HPDE6-E6E7 (cell line): ENCODE results near the gene RBBP5.

Experiments used
- DNase-seq: peaks from one replicate; pipeline ENCODE4 v3.0.0; 2011; ENCODE audit warnings: missing footprints; ENCODE audit errors: extremely low spot score

The RBBP5 gene

DNA sequence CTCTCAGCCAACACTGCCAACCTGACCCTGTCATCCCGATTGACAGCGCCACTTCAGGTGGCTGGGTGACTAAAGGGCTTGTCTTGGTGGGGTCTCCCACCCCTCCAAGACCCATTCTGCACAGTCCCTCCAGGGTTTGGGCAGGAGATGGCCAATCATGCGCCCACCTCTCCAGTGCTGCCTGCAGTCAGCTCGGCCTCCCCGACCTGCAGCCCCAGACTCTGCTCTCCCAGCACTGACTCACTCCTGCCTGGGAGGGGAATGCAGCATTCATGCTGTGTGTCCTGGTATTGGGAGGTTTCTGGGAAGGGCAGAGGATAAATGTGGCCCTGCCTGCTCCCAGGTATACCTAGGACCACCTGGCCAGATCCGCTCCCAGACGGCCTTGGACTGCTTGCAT lies 47.3 kb downstream of the RBBP5 start:
- no peak for DNase-seq

DNA sequence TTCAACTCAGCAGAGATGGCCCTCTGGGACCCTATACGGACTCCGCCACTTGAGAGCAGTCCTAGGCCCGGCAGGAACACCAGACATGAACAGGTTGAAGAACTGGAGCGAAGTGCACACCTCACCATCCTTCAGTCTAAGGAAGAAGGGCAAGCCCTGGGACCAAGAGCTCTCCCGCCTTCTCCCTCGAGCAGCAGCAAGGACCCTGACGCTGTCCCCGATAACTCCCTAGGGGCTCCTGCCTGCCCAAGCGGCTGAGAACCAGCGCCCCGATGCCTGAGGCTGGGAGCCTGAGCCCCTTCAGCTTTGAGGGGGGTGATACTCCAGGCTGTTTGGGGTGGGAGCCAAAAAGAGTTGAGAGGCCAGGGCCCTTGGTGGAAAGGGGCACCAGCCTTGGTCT lies 47.7 kb downstream of the RBBP5 start:
- no peak for DNase-seq

DNA sequence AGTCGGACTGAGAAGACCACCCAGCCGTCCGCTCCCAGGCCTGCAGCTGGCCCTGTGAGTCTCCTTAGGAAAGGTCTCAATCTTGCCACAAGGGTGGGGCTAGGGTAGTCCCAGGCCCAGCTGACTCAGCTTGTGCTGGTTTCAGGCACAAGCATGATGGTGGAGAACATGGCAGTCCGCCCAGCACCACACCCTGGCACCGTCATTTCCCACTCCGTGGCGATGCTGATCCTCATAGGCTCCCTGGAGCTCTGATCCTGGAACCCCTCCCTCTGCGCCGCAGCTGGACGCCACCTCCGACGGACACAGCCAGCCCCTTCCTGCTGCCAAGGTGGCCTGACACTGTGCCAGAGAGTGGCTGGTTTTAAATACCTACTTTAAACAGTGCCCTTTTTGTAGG lies 48.3 kb downstream of the RBBP5 start:
- no peak for DNase-seq

DNA sequence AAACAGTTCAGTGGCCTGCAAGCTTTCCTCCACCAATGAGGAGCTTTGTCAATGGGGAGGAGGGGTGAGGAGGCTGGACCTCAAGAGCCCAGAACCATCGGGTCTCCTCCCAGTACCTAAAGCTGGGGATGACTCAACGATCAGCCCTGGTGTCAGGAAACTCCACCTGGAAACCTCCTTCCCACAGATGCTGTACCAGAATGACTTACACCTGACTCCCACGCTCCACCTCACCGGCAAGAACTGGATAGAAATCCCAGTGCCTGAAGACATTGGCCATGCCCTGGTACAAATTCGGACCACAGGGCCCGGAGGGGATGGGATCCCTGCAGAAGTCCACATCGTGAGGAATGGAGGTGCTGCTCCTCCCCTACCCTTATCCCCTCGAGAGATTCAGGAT lies 48.9 kb downstream of the RBBP5 start:
- DNase-seq: peak; percentile 41

- no peak for DNase-seq
These were observed 49.5 kb downstream of the RBBP5 start for GRCh38 chr1:205072286-205072685.

DNA sequence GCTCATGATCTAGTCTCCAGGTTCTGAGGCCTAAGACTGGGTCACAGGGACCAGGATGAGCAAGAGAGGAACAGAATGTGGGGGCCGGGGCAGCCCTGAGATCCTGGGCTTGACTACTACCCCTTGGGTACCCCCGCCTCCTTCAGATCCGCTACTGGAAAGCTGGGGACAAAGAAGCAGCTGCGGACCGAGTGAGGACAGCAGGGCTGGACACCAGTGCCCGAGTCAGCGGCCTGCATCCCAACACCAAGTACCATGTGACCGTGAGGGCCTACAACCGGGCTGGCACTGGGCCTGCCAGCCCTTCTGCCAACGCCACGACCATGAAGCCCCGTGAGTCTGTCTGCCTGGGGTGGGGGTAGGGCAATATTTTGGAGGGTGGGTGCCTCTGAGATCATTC lies 50.0 kb downstream of the RBBP5 start:
- no peak for DNase-seq

GRCh38 chr1:205071028-205071409 lies 50.8 kb downstream of the RBBP5 start:
- DNase-seq: no peak

- DNase-seq: no peak
These were observed 52.2 kb downstream of the RBBP5 start for GRCh38 chr1:205069371-205070125.

- no peak for DNase-seq
These were observed 53.2 kb downstream of the RBBP5 start for GRCh38 chr1:205068457-205069040.

GRCh38 chr1:205068001-205068400 lies 53.8 kb downstream of the RBBP5 start:
- DNase-seq: no peak

DNA sequence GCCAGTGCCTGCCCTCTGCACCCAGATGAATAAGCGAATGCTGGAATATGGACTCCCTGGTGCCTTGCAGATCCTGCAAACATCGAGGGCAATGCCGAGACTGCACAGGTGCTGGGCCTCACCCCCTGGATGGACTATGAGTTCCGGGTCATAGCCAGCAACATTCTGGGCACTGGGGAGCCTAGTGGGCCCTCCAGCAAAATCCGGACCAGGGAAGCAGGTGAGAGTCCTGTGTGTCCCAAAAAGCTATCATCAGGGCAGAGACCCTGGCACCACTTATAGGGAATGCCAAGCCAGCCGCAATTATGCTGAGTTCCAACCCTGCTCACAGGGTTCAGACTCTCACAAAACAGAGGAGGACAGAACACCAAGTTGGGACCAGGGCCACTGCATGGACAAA lies 54.7 kb downstream of the RBBP5 start:
- DNase-seq: no peak

GRCh38 chr1:205066141-205066818 lies 55.5 kb downstream of the RBBP5 start:
- no peak for DNase-seq

DNA sequence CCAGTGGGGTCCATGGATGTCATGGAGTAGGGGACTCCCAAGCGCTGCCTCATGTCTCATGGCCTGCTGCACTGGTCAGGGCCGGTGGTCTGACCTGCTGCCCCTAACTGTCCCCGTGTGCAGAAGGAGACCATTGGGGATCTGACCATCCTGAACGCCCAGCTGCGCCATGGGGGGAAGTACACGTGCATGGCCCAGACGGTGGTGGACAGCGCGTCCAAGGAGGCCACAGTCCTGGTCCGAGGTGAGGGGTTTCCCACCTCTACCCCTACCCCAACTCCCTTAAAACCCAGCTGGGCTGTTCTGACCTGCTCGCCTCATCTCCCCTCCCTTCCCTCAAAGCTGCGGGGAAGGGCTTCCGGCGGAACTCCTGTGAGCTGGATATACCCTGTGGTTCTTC lies 56.1 kb downstream of the RBBP5 start:
- no peak for DNase-seq

- no peak for DNase-seq
These were observed 56.9 kb downstream of the RBBP5 start for GRCh38 chr1:205064741-205065316.

DNA sequence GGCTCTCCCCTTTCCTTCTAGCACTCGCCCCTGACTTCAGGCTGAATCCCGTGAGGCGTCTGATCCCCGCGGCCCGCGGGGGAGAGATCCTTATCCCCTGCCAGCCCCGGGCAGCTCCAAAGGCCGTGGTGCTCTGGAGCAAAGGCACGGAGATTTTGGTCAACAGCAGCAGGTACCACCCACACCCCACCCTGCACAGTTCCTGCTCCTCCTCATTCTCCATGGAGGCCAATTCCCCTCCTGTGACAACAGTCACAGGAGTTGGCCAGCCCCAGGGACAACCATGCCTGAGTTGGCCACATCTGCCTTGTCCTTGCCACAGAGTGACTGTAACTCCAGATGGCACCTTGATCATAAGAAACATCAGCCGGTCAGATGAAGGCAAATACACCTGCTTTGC lies 57.5 kb downstream of the RBBP5 start:
- no peak for DNase-seq

- DNase-seq: no peak
These were observed 58.9 kb downstream of the RBBP5 start for GRCh38 chr1:205062895-205063294.

DNA sequence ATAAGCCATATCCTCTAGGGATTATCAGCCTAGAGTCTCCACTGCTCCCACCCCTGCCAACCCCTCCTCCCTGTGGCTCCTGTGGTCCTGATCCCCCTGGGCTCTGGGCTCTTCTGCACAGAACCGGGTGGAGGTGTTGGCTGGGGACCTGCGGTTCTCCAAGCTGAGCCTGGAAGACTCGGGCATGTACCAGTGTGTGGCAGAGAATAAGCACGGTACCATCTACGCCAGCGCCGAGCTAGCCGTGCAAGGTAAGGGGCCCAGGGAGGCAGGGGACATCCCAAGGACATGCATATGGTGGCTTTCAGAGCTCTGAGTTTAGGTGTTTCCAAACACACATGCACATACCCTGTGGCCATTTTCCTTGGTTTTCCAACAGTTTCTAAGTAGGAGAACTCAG lies 59.5 kb downstream of the RBBP5 start:
- no peak for DNase-seq

DNA sequence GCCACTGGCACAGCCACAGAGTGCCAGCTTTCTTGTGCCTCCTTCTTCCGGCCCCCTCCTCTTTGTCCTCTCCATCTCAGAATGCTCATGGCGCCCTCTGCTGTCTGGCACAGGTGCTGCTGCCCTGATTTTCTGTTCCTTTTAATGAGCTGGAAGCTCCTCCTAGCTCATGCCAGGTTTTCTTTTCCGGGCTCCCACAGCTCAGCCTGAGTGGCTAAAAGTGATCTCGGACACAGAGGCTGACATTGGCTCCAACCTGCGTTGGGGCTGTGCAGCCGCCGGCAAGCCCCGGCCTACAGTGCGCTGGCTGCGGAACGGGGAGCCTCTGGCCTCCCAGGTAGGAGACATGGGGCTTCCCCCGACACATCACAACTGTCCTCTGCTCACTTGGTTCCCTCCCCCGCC lies 60.1 kb downstream of the RBBP5 start:
- DNase-seq: peak; percentile 59

GRCh38 chr1:205061227-205061626 lies 60.6 kb downstream of the RBBP5 start:
- DNase-seq: no peak

GRCh38 chr1:205060746-205061145 lies 61.0 kb downstream of the RBBP5 start:
- no peak for DNase-seq

DNA sequence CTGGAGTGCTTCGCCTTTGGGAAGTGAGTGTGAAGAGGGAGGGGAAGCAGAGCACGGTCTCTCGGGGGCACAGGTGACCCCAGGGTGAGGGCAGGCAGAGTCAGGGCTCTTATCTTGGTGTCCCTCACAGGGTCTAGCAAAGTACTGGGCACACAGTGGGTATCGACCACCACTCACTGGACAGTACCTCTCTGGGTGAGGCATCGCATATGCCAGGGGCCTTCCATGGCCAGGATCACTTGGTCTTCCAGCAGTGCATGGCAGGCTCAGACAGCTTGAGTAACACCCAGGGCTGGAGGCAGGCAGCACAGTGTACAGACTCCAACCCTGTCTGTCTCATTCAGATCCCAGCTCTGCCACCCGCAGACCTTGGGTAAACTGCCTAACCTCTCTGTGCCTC lies 62.1 kb downstream of the RBBP5 start:
- no peak for DNase-seq

GRCh38 chr1:205058853-205059252 lies 62.9 kb downstream of the RBBP5 start:
- DNase-seq: no peak
